Smooth muscle cell (in vitro differentiated cells): ENCODE results near the gene ZNF264. TPM values are rescaled to one million over a fixed set of nuclear protein-coding genes. Genes with fewer than 3 reads are reported as not detected.

Experiments used
- DNase-seq: peaks from one replicate; lab custom pipeline; 2025; ENCODE audit not compliant: unreplicated experiment; lab: John Stamatoyannopoulos, UW
- H2AFZ ChIP-seq: fragments of 200-600 bp; sonication (generic); 2 replicates; pipeline ENCODE4 v1.6.0; 2016; ENCODE audit warnings: antibody characterized with exemption, low read depth, mild to moderate bottlenecking
- H3F3A ChIP-seq: fragments of 200-600 bp; sonication (generic); 2 replicates; pipeline ENCODE4 v1.6.0; 2017; ENCODE audit warnings: antibody characterized with exemption, low read depth
- H3K27ac ChIP-seq: fragments of 200-600 bp; sonication (generic); 2 replicates; pipeline ENCODE4 v1.5.1; 2016; ENCODE audit warnings: low read depth, mild to moderate bottlenecking
- H3K27me3 ChIP-seq: fragments of 200-600 bp; sonication (generic); 2 replicates; pipeline ENCODE4 v1.6.1; 2016; ENCODE audit warnings: low read depth, mild to moderate bottlenecking
- H3K36me3 ChIP-seq: fragments of 200-600 bp; sonication (generic); 2 replicates; pipeline ENCODE4 v1.5.1; 2016; ENCODE audit warnings: low read depth
- H3K4me1 ChIP-seq: fragments of 200-600 bp; sonication (generic); 2 replicates; pipeline ENCODE4 v1.5.1; 2016; ENCODE audit warnings: low read depth
- H3K4me2 ChIP-seq: fragments of 200-600 bp; sonication (generic); 2 replicates; pipeline ENCODE4 v1.6.0; 2016; ENCODE audit warnings: mild to moderate bottlenecking
- H3K4me3 ChIP-seq: fragments of 200-600 bp; sonication (generic); 2 replicates; pipeline ENCODE4 v1.5.1; 2016; ENCODE audit warnings: mild to moderate bottlenecking
- H3K79me2 ChIP-seq: fragments of 200-600 bp; sonication (generic); 2 replicates; pipeline ENCODE4 v1.6.0; 2016; ENCODE audit warnings: low read depth, mild to moderate bottlenecking
- H3K9ac ChIP-seq: fragments of 200-600 bp; sonication (generic); 2 replicates; pipeline ENCODE4 v1.6.0; 2016; ENCODE audit warnings: low read depth
- H3K9me3 ChIP-seq: fragments of 200-600 bp; sonication (generic); replicated peaks from 2 replicates; pipeline ENCODE4 v1.5.1; 2016; ENCODE audit warnings: low read depth
- H4K20me1 ChIP-seq: fragments of 200-600 bp; sonication (generic); 2 replicates; pipeline ENCODE4 v1.6.0; 2016; ENCODE audit warnings: low read depth
- CTCF ChIP-seq: fragments of 200-600 bp; sonication (generic); IDR thresholded peaks from 2 replicates; pipeline ENCODE4 v1.5.1; 2017; ENCODE audit warnings: borderline replicate concordance, mild to moderate bottlenecking, antibody characterized with exemption; ENCODE audit not compliant: insufficient read depth, poor library complexity, severe bottlenecking
- WGBS: methylation state at CpG from one replicate; pipeline ENCODE4 v1.1.7; 2016; ENCODE audit warnings: low lambda C conversion rate; 5-methylcytosine and 5-hydroxymethylcytosine counted together
- polyA plus RNA-seq: library from polyadenylated mRNA; unstranded; fragments of >200 nt; fragmentation: Nextera tagmentation; extraction: Ambion mirVana; gene quantifications from 2 replicates; pipeline ENCODE4 v1.2.1, GENCODE V29; 2016
- total RNA-seq: library from RNA; depleted of rRNA; stranded (reverse); fragments of >200 nt; gene quantifications from 2 replicates; pipeline ENCODE4 v1.2.3, GENCODE V29; 2014

ZNF264 gene
- total and polyA plus RNA-seq, 2 experiments from 2014 or later, result 3.5 to 26.0 TPM

DNA sequence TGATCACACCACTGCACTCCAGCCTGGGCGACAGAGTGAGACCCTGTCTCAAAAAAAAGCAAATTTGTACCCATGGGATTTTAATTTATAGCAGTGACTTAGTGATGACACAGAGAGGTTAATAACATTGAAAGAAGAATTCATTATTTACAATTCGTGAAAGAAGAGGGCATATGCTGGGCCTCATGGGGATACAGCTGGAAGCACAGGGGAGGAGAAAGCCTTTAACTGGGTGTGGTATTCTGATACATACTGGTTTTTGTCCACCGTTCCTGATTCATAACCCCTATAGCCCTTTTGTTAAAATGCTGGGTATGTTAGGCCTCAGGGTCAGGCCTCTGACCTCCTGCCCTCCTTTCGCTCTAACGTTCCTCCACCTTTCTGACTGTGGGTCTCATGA, 10.9 kb downstream of the ZNF264 start:
- no peak overlapping the region for H3K27ac ChIP-seq
- peaks cover 63% of the 10 kb centered on the region for H3K79me2 ChIP-seq
- H3K4me2 ChIP-seq, result no peak overlapping the region
- no peak overlapping the region for H2AFZ ChIP-seq
- H3K4me3 ChIP-seq, result no peak overlapping the region
- H3K36me3 ChIP-seq, result peaks cover 13% of the 10 kb centered on the region
- no peaks in the 10 kb centered on the region for H3F3A ChIP-seq
- no peak overlapping the region for H3K9ac ChIP-seq
- H3K9me3 ChIP-seq, result no peaks in the 10 kb centered on the region
- 94% methylated on average over 5 of the region's 5 CpGs for WGBS
- peaks cover 45% of the 10 kb centered on the region for H4K20me1 ChIP-seq
- no peak for DNase-seq
- TF ChIP-seq CTCF, result no peak
- H3K4me1 ChIP-seq, result no peaks in the 10 kb centered on the region
- H3K27me3 ChIP-seq, result no peaks in the 10 kb centered on the region

DNA sequence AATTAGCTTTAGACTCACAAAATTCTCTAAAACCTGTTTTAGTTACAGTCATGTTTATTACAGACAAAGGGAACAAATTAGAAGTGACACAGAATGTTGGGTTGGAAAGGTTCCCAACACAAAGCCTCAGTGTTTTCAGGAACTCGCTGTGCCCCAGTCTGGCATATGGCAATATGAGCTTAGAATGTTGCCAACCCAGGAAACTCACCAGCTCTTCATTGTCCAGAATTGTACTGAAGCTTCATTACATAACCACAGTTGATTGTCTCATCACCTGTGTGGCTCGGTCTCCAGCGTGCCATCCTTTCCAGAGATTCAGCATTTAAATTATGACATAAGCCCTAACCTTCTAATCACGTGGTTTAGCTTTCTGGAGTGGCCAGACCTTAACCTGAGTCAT, 19.1 kb downstream of the ZNF264 start:
- no peak for DNase-seq
- no peaks in the 10 kb centered on the region for H3K9me3 ChIP-seq
- TF ChIP-seq CTCF, result no peak
- H3K79me2 ChIP-seq, result peaks cover 36% of the 10 kb centered on the region
- no peak overlapping the region for H2AFZ ChIP-seq
- H3F3A ChIP-seq, result no peaks in the 10 kb centered on the region
- no peak overlapping the region for H3K4me2 ChIP-seq
- peaks cover 43% of the 10 kb centered on the region for H3K36me3 ChIP-seq
- H3K4me1 ChIP-seq, result no peaks in the 10 kb centered on the region
- no peak overlapping the region for H3K4me3 ChIP-seq
- no peak overlapping the region for H3K27ac ChIP-seq
- H4K20me1 ChIP-seq, result peaks cover 36% of the 10 kb centered on the region
- no peaks in the 10 kb centered on the region for H3K27me3 ChIP-seq
- WGBS, result 67% methylated on average over 4 of the region's 4 CpGs
- no peak overlapping the region for H3K9ac ChIP-seq

DNA sequence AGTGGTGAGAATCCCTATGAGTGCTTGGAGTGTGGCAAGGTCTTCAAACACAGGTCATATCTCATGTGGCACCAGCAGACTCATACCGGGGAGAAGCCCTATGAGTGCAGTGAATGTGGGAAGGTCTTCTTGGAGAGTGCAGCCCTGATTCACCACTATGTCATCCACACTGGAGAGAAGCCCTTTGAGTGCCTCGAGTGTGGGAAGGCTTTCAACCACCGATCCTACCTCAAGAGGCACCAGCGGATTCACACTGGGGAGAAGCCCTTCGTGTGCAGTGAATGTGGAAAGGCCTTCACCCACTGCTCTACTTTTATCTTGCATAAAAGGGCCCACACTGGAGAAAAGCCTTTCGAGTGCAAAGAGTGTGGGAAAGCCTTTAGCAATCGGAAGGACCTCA, 20.8 kb downstream of the ZNF264 start:
- no peak overlapping the region for H3K9ac ChIP-seq
- WGBS, result 78% methylated on average over 7 of the region's 7 CpGs
- no peaks in the 10 kb centered on the region for H3K4me1 ChIP-seq
- H3K27ac ChIP-seq, result no peak overlapping the region
- H3K79me2 ChIP-seq, result peaks cover 43% of the 10 kb centered on the region
- H3F3A ChIP-seq, result no peaks in the 10 kb centered on the region
- no peaks in the 10 kb centered on the region for H3K9me3 ChIP-seq
- no peak for TF ChIP-seq CTCF
- peaks cover 51% of the 10 kb centered on the region for H4K20me1 ChIP-seq
- H3K4me2 ChIP-seq, result no peak overlapping the region
- H3K4me3 ChIP-seq, result no peak overlapping the region
- H2AFZ ChIP-seq, result no peak overlapping the region
- DNase-seq, result no peak
- H3K36me3 ChIP-seq, result peaks cover 36% of the 10 kb centered on the region
- no peaks in the 10 kb centered on the region for H3K27me3 ChIP-seq

- Histone ChIP-seq H3K9me3 (no peaks in the 10 kb centered on the region), H3K4me3 (no peak overlapping the region), H2AFZ (no peak overlapping the region), H3K27ac (no peak overlapping the region), H4K20me1 (no peaks in the 10 kb centered on the region), H3K4me2 (no peak overlapping the region), H3K4me1 (no peaks in the 10 kb centered on the region), H3K79me2 (no peaks in the 10 kb centered on the region), H3F3A (no peaks in the 10 kb centered on the region), H3K27me3 (no peaks in the 10 kb centered on the region), H3K36me3 (no peaks in the 10 kb centered on the region), H3K9ac (no peak overlapping the region)
- TF ChIP-seq CTCF, result no peak
- DNase-seq, result no peak
- 79% methylated on average over 5 of the region's 5 CpGs for WGBS
Measured at GRCh38 chr19:57227502-57227901, 36.2 kb downstream of the ZNF264 start.
